CD4-positive, alpha-beta memory T cell (primary cell): ENCODE measurements around the gene KANSL1. TPM values are rescaled to one million over a fixed set of nuclear protein-coding genes. Genes with fewer than 3 reads are reported as not detected.

ENCODE experiments used
- CTCF ChIA-PET: fragments of 350-600 bp; sonication (Branson Sonifier 250); formaldehyde crosslinking; loops from one replicate; lab custom pipeline; 2021; ENCODE audit warnings: inconsistent platforms; ENCODE audit not compliant: partially characterized antibody; lab: Charles Lee
- POLR2A ChIA-PET: fragments of 350-600 bp; sonication (Branson Sonifier 250); formaldehyde crosslinking; loops from one replicate; lab custom pipeline; 2021; ENCODE audit not compliant: partially characterized antibody; lab: Charles Lee
- DNase-seq, 5 donors: peaks; one replicate each; pipeline versions ENCODE4 v3.0.0 to v3.0.0-alpha.2; 2020 to 2022; ENCODE audit warnings: mixed read lengths in 1 of 5
- H3K27ac ChIP-seq: one replicate; pipeline ENCODE4 v1.7.0; 2013; ENCODE audit warnings: low read depth, low read length
- H3K27me3 ChIP-seq: 2 replicates; pipeline ENCODE4 v1.7.0; 2013; ENCODE audit warnings: mild to moderate bottlenecking, low read length, moderate library complexity; ENCODE audit not compliant: insufficient read depth
- H3K36me3 ChIP-seq: 2 replicates; pipeline ENCODE4 v1.7.0; 2013; ENCODE audit warnings: mild to moderate bottlenecking, low read length, moderate library complexity; ENCODE audit not compliant: insufficient read depth
- H3K4me1 ChIP-seq: 2 replicates; pipeline ENCODE4 v1.7.0; 2013; ENCODE audit warnings: mild to moderate bottlenecking, low read length, moderate library complexity; ENCODE audit not compliant: insufficient read depth
- H3K4me3 ChIP-seq, 2 donors: one replicate each; pipeline ENCODE4 v1.7.0; 2013; ENCODE audit warnings: low read length in 2 of 2, mild to moderate bottlenecking in 1 of 2
- H3K9me3 ChIP-seq, 2 donors: one replicate each; pipeline ENCODE4 v1.7.0; 2013; ENCODE audit warnings: low read length in 2 of 2, control low read depth in 1 of 2; ENCODE audit not compliant: control insufficient read depth in 1 of 2
- H3K27ac Mint-ChIP-seq, 7 donors: one replicate each; pipeline ENCODE4 v1.8.0; 2020 to 2021; ENCODE audit warnings: mixed read lengths in 7 of 7, mild to moderate bottlenecking in 6 of 7, inconsistent platforms in 3 of 7, moderate library complexity in 3 of 7
- H3K27me3 Mint-ChIP-seq, 2 donors: one replicate each; pipeline ENCODE4 v1.8.0; 2020 to 2021; ENCODE audit warnings: mixed read lengths in 2 of 2
- H3K36me3 Mint-ChIP-seq, 2 donors: one replicate each; pipeline ENCODE4 v1.8.0; 2020 to 2021; ENCODE audit warnings: mixed read lengths in 2 of 2, inconsistent platforms in 1 of 2, mild to moderate bottlenecking in 1 of 2
- H3K4me1 Mint-ChIP-seq, 4 donors: one replicate each; pipeline ENCODE4 v1.8.0; 2020 to 2021; ENCODE audit warnings: mixed read lengths in 4 of 4, mild to moderate bottlenecking in 1 of 4
- H3K4me3 Mint-ChIP-seq, 8 donors: one replicate each; pipeline ENCODE4 v1.8.0; 2020 to 2021; ENCODE audit warnings: mixed read lengths in 8 of 8, mild to moderate bottlenecking in 7 of 8, moderate library complexity in 6 of 8, inconsistent platforms in 3 of 8
- H3K9me3 Mint-ChIP-seq, 8 donors: one replicate each; pipeline ENCODE4 v1.8.0; 2020 to 2021; ENCODE audit warnings: mixed read lengths in 8 of 8, mild to moderate bottlenecking in 5 of 8, inconsistent platforms in 3 of 8, moderate library complexity in 1 of 8
- intact Hi-C: fragments of 100-400 bp; cut with micrococcal nuclease; formaldehyde crosslinking; loops from one replicate; pipeline ENCODE4 v1.15.1; 2023
- polyA plus RNA-seq, 2 donors: library from polyadenylated mRNA; unstranded; fragments of 300-500 nt; fragmentation: Illumina TruSeq; gene quantifications; one replicate each; pipeline ENCODE4 v1.2.3, GENCODE V29; 2021
- total RNA-seq, 2 experiments: library from RNA; stranded (reverse); gene quantifications; one replicate each; pipeline ENCODE4 v1.2.3, GENCODE V29; 2021

The KANSL1 gene
- total and polyA plus RNA-seq, 4 experiments from 2014 or later = 6.7 to 206 (median 107) TPM

- H3K36me3 ChIP-seq = no peaks in the 10 kb centered on the region
- intact Hi-C loops = no loop called here
- H3K27ac ChIP-seq = peak overlapping the region; percentile 2
- ChIA-PET CTCF (interaction anchor here (0.9 kb wide), 1 partner anchor 11 kb away, joined by 3 read pairs; no protein-coding TSS in a partner anchor), POLR2A (interaction anchor here (1.0 kb wide), 1 partner anchor 71 kb away, joined by 4 read pairs; the partner anchor contains the start of gene KANSL1)
- no peak overlapping the region for H3K4me3 ChIP-seq
- H3K4me1 ChIP-seq = peaks cover 96% of the 10 kb centered on the region
- no peaks in the 10 kb centered on the region for H3K27me3 Mint-ChIP-seq
- H3K4me3 Mint-ChIP-seq = peak overlapping the region in 7 of 8 donors; percentile 30 to 72 (median 51)
- no peak for DNase-seq
- H3K36me3 Mint-ChIP-seq = peaks cover 6 to 18% of the 10 kb centered on the region in 2 donors
- peaks cover 73 to 91% (median 82%) of the 10 kb centered on the region in 4 donors for H3K4me1 Mint-ChIP-seq
- H3K9me3 ChIP-seq = no peaks in the 10 kb centered on the region
- no peaks in the 10 kb centered on the region for H3K9me3 Mint-ChIP-seq
- H3K27me3 ChIP-seq = no peaks in the 10 kb centered on the region
- peak overlapping the region; percentile 3 to 85 (median 77) for H3K27ac Mint-ChIP-seq
Measured at GRCh38 chr17:46121841-46122485, 71.3 kb downstream of the KANSL1 start.

- DNase-seq = no peak
- peaks cover 3 to 13% of the 10 kb centered on the region in 2 donors for H3K36me3 Mint-ChIP-seq
- Histone ChIP-seq H3K4me3 (no peak overlapping the region), H3K27ac (no peak overlapping the region), H3K4me1 (peaks cover 96% of the 10 kb centered on the region), H3K27me3 (no peaks in the 10 kb centered on the region), H3K9me3 (no peaks in the 10 kb centered on the region), H3K36me3 (no peaks in the 10 kb centered on the region)
- CTCF ChIA-PET = interaction anchor here (0.9 kb wide), 1 partner anchor 12 kb away, joined by 3 read pairs; no protein-coding TSS in a partner anchor
- peak overlapping the region in 6 of 8 donors; percentile 21 to 64 (median 35) for H3K4me3 Mint-ChIP-seq
- no peaks in the 10 kb centered on the region for H3K27me3 Mint-ChIP-seq
- intact Hi-C loops = no loop called here
- H3K4me1 Mint-ChIP-seq = peaks cover 67 to 91% (median 80%) of the 10 kb centered on the region in 4 donors
- POLR2A ChIA-PET = interaction anchor here (1.0 kb wide), 1 partner anchor 72 kb away, joined by 3 read pairs; the partner anchor contains the start of gene KANSL1
- H3K9me3 Mint-ChIP-seq = no peaks in the 10 kb centered on the region
- H3K27ac Mint-ChIP-seq = peak overlapping the region; percentile 9 to 92 (median 80)
Measured at GRCh38 chr17:46121165-46121764, 72.0 kb downstream of the KANSL1 start.

DNA sequence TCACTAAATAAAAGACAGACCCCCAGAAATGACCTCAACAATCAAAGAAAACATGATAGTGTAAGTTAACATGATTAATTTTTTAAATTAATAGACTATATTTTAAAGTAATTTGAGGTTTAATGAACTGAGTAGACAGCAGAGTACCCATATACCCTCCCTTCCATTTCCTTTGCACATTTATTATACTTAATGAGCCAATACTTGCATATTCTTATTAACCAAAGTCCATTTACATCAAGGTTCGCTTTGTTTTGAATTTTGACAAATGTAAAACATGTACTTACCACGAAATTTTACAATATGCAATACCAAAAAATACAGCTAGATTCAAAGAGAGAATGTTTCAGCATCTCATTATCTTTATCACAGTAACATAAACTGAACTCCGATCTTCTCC lies 72.7 kb downstream of the KANSL1 start:
- ChIA-PET CTCF (interaction anchor here (1.4 kb wide), 1 partner anchor 8 kb away, joined by 4 read pairs; no protein-coding TSS in a partner anchor), POLR2A (interaction anchor here (1.0 kb wide), 1 partner anchor 73 kb away, joined by 3 read pairs; the partner anchor contains the start of gene KANSL1)
- DNase-seq = no peak
- Histone ChIP-seq H3K4me1 (peaks cover 96% of the 10 kb centered on the region), H3K9me3 (no peaks in the 10 kb centered on the region), H3K36me3 (no peaks in the 10 kb centered on the region), H3K4me3 (no peak overlapping the region), H3K27ac (no peak overlapping the region), H3K27me3 (no peaks in the 10 kb centered on the region)
- Mint-ChIP-seq H3K4me3 (peak overlapping the region in 3 of 8 donors; percentile 25 to 64 (median 61)), H3K27me3 (no peaks in the 10 kb centered on the region), H3K4me1 (peaks cover 67 to 91% (median 79%) of the 10 kb centered on the region in 4 donors), H3K27ac (peak overlapping the region in 3 of 7 donors; percentile 9 to 92 (median 15)), H3K36me3 (peaks cover 3 to 15% of the 10 kb centered on the region in 2 donors), H3K9me3 (no peaks in the 10 kb centered on the region)
- intact Hi-C loops = no loop called here

DNA sequence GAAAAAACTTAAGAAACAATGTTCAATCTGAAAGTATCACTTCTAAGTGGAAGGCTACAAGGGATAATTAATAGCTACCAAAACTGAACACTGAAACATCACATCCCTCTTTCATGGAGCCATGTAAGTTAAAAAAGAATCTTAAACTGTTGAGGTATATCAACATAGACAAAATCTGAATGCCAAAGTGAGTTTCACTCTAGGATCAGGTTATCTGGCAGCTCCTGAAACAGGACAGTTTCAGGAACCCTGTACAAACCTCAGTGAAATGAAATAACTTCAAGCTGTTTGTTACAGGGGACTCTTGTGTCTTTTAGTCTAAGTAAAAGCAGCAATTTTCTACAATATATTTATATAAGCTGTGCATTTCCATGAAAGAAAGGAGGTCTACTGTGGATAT lies 73.2 kb downstream of the KANSL1 start:
- H3K27me3 ChIP-seq = no peaks in the 10 kb centered on the region
- H3K9me3 ChIP-seq = no peaks in the 10 kb centered on the region
- H3K4me3 ChIP-seq = no peak overlapping the region
- CTCF ChIA-PET = interaction anchor here (1.4 kb wide), 1 partner anchor 8 kb away, joined by 4 read pairs; no protein-coding TSS in a partner anchor
- H3K27ac ChIP-seq = no peak overlapping the region
- intact Hi-C loops = no loop called here
- H3K27ac Mint-ChIP-seq = peak overlapping the region in 4 of 7 donors; percentile 23 to 80 (median 48)
- no peaks in the 10 kb centered on the region for H3K36me3 ChIP-seq
- no peaks in the 10 kb centered on the region for H3K27me3 Mint-ChIP-seq
- DNase-seq = no peak
- POLR2A ChIA-PET = no interaction called here
- H3K4me3 Mint-ChIP-seq = peak overlapping the region in 2 of 8 donors; percentile 12 to 31
- H3K4me1 Mint-ChIP-seq = peaks cover 68 to 92% (median 79%) of the 10 kb centered on the region in 4 donors
- peaks cover 3 to 12% of the 10 kb centered on the region in 2 donors for H3K36me3 Mint-ChIP-seq
- H3K9me3 Mint-ChIP-seq = no peaks in the 10 kb centered on the region
- peaks cover 93% of the 10 kb centered on the region for H3K4me1 ChIP-seq

DNA sequence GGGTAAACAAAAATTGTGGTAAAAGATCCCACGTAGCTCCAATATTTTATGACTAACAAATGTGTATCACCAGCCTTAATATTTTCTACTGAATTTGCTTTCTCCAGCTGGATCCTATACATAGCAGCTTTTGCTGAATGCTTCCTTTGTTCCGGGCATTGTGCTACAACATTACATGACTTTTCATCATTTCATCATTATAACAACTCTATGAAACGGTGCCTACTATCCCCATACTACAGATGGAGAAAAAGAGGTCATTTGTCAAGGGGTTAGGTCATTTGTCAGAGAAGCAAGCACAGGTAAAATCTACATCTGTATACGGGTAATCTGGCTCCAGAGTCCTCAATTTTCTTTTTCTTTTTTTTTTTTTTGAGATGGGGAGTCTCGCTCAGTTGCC lies 74.3 kb downstream of the KANSL1 start:
- Mint-ChIP-seq H3K4me3 (peak overlapping the region in 2 of 8 donors; percentile 28 to 34), H3K36me3 (peaks cover 3 to 10% of the 10 kb centered on the region in 2 donors), H3K27ac (no peak overlapping the region), H3K9me3 (no peaks in the 10 kb centered on the region), H3K27me3 (no peaks in the 10 kb centered on the region), H3K4me1 (peaks cover 67 to 92% (median 78%) of the 10 kb centered on the region in 4 donors)
- intact Hi-C loops = loop anchor here (5.0 kb wide), 1 partner anchor 33 kb away; no protein-coding TSS in a partner anchor
- POLR2A ChIA-PET = interaction anchor here (2.4 kb wide), 1 partner anchor 74 kb away, joined by 6 read pairs; the partner anchor contains the start of gene KANSL1
- Histone ChIP-seq H3K4me3 (no peak overlapping the region), H3K9me3 (no peaks in the 10 kb centered on the region), H3K36me3 (no peaks in the 10 kb centered on the region), H3K27ac (no peak overlapping the region), H3K4me1 (peaks cover 92% of the 10 kb centered on the region), H3K27me3 (no peaks in the 10 kb centered on the region)
- no peak for DNase-seq
- CTCF ChIA-PET = interaction anchor here (1.5 kb wide), 1 partner anchor 74 kb away, joined by 5 read pairs; no protein-coding TSS in a partner anchor

GRCh38 chr17:46117850-46118696 lies 75.2 kb downstream of the KANSL1 start:
- intact Hi-C loops = loop anchor here (5.0 kb wide), 1 partner anchor 34 kb away; no protein-coding TSS in a partner anchor
- H3K36me3 Mint-ChIP-seq = peaks cover 3 to 9% of the 10 kb centered on the region in 2 donors

More at GRCh38 chr17:46117850-46118696, 75.2 kb downstream of the KANSL1 start:
- H3K9me3 Mint-ChIP-seq = no peaks in the 10 kb centered on the region
- peak overlapping the region in 2 of 8 donors; percentile 17 to 55 for H3K4me3 Mint-ChIP-seq
- no peak overlapping the region for H3K4me3 ChIP-seq
- DNase-seq = no peak
- ChIA-PET POLR2A (interaction anchor here (2.4 kb wide), 1 partner anchor 75 kb away, joined by 6 read pairs; the partner anchor contains the start of gene KANSL1), CTCF (interaction anchor here (1.5 kb wide), 1 partner anchor 73 kb away, joined by 5 read pairs; no protein-coding TSS in a partner anchor)
- peak overlapping the region in 3 of 7 donors; percentile 25 to 35 (median 33) for H3K27ac Mint-ChIP-seq
- H3K27ac ChIP-seq = no peak overlapping the region
- peaks cover 68 to 93% (median 80%) of the 10 kb centered on the region in 4 donors for H3K4me1 Mint-ChIP-seq
- H3K36me3 ChIP-seq = no peaks in the 10 kb centered on the region
- no peaks in the 10 kb centered on the region for H3K27me3 Mint-ChIP-seq
- H3K9me3 ChIP-seq = no peaks in the 10 kb centered on the region
- peaks cover 92% of the 10 kb centered on the region for H3K4me1 ChIP-seq
- H3K27me3 ChIP-seq = no peaks in the 10 kb centered on the region
